ENCODE results near the gene FTHL17.

The FTHL17 gene

DNA sequence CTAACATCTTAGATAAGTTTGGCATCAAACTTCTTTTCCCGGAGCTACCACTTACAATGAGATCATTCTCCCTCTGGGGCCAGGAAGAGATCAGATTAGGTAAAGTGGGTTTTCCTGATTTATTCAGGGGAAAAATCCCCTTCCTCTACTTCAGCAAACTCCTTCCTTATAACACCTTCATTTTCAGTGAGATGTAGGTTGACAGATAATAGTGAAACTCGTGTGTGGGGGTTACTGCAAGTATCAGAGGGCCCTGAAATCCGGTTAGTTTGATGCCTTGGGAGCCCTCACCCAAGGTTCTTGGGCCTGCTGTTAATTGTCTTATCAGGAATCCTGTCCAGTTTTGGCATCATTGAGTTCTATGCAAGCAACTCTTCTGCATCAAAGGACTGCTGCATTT lies 10.8 kb downstream of the FTHL17 start:
- Histone ChIP-seq H3K36me3 (replicated peaks in 1 of 2; ENCODE audit: control insufficient read depth in 2 of 2, insufficient read depth in 2 of 2, low read length in 2 of 2) (no peaks in the 10 kb centered on the region), H3K9me3 (replicated peaks in 1 of 2; ENCODE audit: control insufficient read depth in 2 of 2, insufficient read depth in 1 of 2, low read depth in 1 of 2, low read length in 2 of 2) (no peaks in the 10 kb centered on the region), H2AK5ac (ENCODE audit: low read depth, low read length) (no peak overlapping the region), H3K14ac (ENCODE audit: low read length) (no peak overlapping the region), H3K27ac (replicated peaks; ENCODE audit: low read length) (no peak overlapping the region), H2BK5ac (ENCODE audit: low read length) (no peak overlapping the region), H2BK15ac (ENCODE audit: low read length) (no peak overlapping the region), H2BK12ac (ENCODE audit: low read length) (no peak overlapping the region), H3K23ac (ENCODE audit: low read depth, low read length, poor library complexity) (no peak overlapping the region), H3K4me3 (ENCODE audit: low read length in 2 of 2) (no peak overlapping the region), H4K8ac (ENCODE audit: low read depth, low read length) (no peak overlapping the region), H4K91ac (ENCODE audit: low read depth, low read length, poor library complexity) (no peak overlapping the region), H2AFZ (ENCODE audit: low read length) (no peak overlapping the region), H3K79me1 (ENCODE audit: low read depth, low read length) (no peaks in the 10 kb centered on the region), H3K27me3 (ENCODE audit: control insufficient read depth in 3 of 3, insufficient read depth in 3 of 3, low read depth in 1 of 3, low read length in 3 of 3) (peaks cover 0 to 3% (median 0%) of the 10 kb centered on the region in 3 experiments), H3K18ac (ENCODE audit: low read length) (no peak overlapping the region), H3K9ac (ENCODE audit: low read depth, low read length, poor library complexity) (no peak overlapping the region), H3K4ac (ENCODE audit: low read length) (no peak overlapping the region), H2BK120ac (ENCODE audit: low read depth, low read length) (no peak overlapping the region), H3K4me1 (ENCODE audit: control insufficient read depth in 2 of 2, insufficient read depth in 1 of 2, low read depth in 1 of 2, low read length in 2 of 2) (no peaks in the 10 kb centered on the region), H3K4me2 (ENCODE audit: insufficient read depth, low read length, poor library complexity, severe bottlenecking) (no peak overlapping the region)
- no peak for DNase-seq (ENCODE audit: low spot score)
- no CpG with 5 or more reads among the region's 3 CpGs for WGBS, 2 donors (ENCODE audit: extremely low coverage in 2 of 2, insufficient read length in 2 of 2, insufficient replicate concordance in 1 of 2)

DNA sequence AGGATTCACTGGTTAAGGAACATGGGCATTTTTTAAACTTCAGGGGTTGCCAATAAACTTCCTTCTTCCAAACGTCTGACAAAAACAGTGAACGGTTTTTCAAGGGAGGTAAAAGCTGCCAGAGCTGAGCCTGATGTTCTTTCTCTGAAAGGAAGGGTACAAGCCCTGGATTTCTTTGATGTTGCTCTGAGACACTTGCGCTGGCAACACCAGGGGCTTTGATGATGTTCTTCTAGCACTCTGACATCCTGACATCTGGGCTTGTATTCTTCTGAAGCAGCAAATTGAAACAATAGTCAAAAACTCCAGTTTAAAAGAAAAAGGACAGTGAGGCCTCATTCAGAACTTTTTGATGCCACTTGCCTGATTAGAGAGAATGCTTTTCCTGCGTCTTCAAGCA lies 11.8 kb downstream of the FTHL17 start:
- no peak overlapping the region for H2BK5ac ChIP-seq (ENCODE audit: low read length)
- no CpG with 5 or more reads among the region's 4 CpGs for WGBS, 2 donors (ENCODE audit: extremely low coverage in 2 of 2, insufficient read length in 2 of 2, insufficient replicate concordance in 1 of 2)

DNA sequence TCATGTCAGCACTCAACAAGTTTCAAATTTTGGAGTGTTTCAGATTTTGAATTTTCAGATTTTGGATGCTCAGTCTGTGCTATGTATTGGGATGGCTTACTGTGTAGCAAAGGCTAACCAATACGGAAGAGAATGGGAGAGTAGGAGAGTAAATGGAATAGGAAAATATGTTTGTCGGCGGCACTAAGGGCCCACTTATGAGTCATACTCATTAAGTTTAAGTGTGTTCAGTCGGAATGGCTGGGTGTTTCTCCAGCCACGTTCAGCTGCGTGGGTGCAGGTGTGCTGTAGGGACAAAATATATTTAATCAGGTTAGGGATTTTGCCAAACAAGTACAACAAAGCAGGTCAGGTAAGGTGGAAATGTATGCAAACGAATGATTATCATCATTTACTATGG lies 13.6 kb downstream of the FTHL17 start:
- no peaks in the 10 kb centered on the region for H3K36me3 ChIP-seq (replicated peaks in 1 of 2; ENCODE audit: control insufficient read depth in 2 of 2, insufficient read depth in 2 of 2, low read length in 2 of 2)
- no peak overlapping the region for H2BK12ac ChIP-seq (ENCODE audit: low read length)
- no peak overlapping the region for H3K9ac ChIP-seq (ENCODE audit: low read depth, low read length, poor library complexity)
- H2BK120ac ChIP-seq (ENCODE audit: low read depth, low read length) = no peak overlapping the region
- H2AK5ac ChIP-seq (ENCODE audit: low read depth, low read length) = no peak overlapping the region
- H3K14ac ChIP-seq (ENCODE audit: low read length) = no peak overlapping the region
- H3K18ac ChIP-seq (ENCODE audit: low read length) = no peak overlapping the region
- H3K27ac ChIP-seq (replicated peaks; ENCODE audit: low read length) = no peak overlapping the region
- DNase-seq (ENCODE audit: low spot score) = no peak
- no peak overlapping the region for H4K91ac ChIP-seq (ENCODE audit: low read depth, low read length, poor library complexity)
- no peaks in the 10 kb centered on the region for H3K9me3 ChIP-seq (replicated peaks in 1 of 2; ENCODE audit: control insufficient read depth in 2 of 2, insufficient read depth in 1 of 2, low read depth in 1 of 2, low read length in 2 of 2)
- no peak overlapping the region for H4K8ac ChIP-seq (ENCODE audit: low read depth, low read length)
- no peaks in the 10 kb centered on the region for H3K4me1 ChIP-seq (ENCODE audit: control insufficient read depth in 2 of 2, insufficient read depth in 1 of 2, low read depth in 1 of 2, low read length in 2 of 2)
- H3K79me1 ChIP-seq (ENCODE audit: low read depth, low read length) = no peaks in the 10 kb centered on the region
- no peak overlapping the region for H3K23ac ChIP-seq (ENCODE audit: low read depth, low read length, poor library complexity)
- peaks cover 0 to 3% (median 0%) of the 10 kb centered on the region in 3 experiments for H3K27me3 ChIP-seq (ENCODE audit: control insufficient read depth in 3 of 3, insufficient read depth in 3 of 3, low read depth in 1 of 3, low read length in 3 of 3)
- no CpG with 5 or more reads among the region's 7 CpGs for WGBS, 2 donors (ENCODE audit: extremely low coverage in 2 of 2, insufficient read length in 2 of 2, insufficient replicate concordance in 1 of 2)
- no peak overlapping the region for H3K4me2 ChIP-seq (ENCODE audit: insufficient read depth, low read length, poor library complexity, severe bottlenecking)
- H3K4me3 ChIP-seq (ENCODE audit: low read length in 2 of 2) = no peak overlapping the region
- no peak overlapping the region for H2AFZ ChIP-seq (ENCODE audit: low read length)
- H2BK5ac ChIP-seq (ENCODE audit: low read length) = no peak overlapping the region
- H3K4ac ChIP-seq (ENCODE audit: low read length) = no peak overlapping the region
- H2BK15ac ChIP-seq (ENCODE audit: low read length) = no peak overlapping the region

More for the DNA sequence above, 11.8 kb downstream of the FTHL17 start:
- no peak overlapping the region for H4K8ac ChIP-seq (ENCODE audit: low read depth, low read length)
- H2BK120ac ChIP-seq (ENCODE audit: low read depth, low read length) = no peak overlapping the region
- no peak overlapping the region for H3K9ac ChIP-seq (ENCODE audit: low read depth, low read length, poor library complexity)
- no peak overlapping the region for H2AFZ ChIP-seq (ENCODE audit: low read length)
- H3K4me2 ChIP-seq (ENCODE audit: insufficient read depth, low read length, poor library complexity, severe bottlenecking) = no peak overlapping the region
- H3K27me3 ChIP-seq (ENCODE audit: control insufficient read depth in 3 of 3, insufficient read depth in 3 of 3, low read depth in 1 of 3, low read length in 3 of 3) = peaks cover 0 to 3% (median 0%) of the 10 kb centered on the region in 3 experiments
- H3K9me3 ChIP-seq (replicated peaks in 1 of 2; ENCODE audit: control insufficient read depth in 2 of 2, insufficient read depth in 1 of 2, low read depth in 1 of 2, low read length in 2 of 2) = no peaks in the 10 kb centered on the region
- no peak overlapping the region for H3K14ac ChIP-seq (ENCODE audit: low read length)
- H3K27ac ChIP-seq (replicated peaks; ENCODE audit: low read length) = no peak overlapping the region
- H2BK12ac ChIP-seq (ENCODE audit: low read length) = no peak overlapping the region
- H3K4me1 ChIP-seq (ENCODE audit: control insufficient read depth in 2 of 2, insufficient read depth in 1 of 2, low read depth in 1 of 2, low read length in 2 of 2) = no peaks in the 10 kb centered on the region
- no peak for DNase-seq (ENCODE audit: low spot score)
- no peaks in the 10 kb centered on the region for H3K36me3 ChIP-seq (replicated peaks in 1 of 2; ENCODE audit: control insufficient read depth in 2 of 2, insufficient read depth in 2 of 2, low read length in 2 of 2)
- no peaks in the 10 kb centered on the region for H3K79me1 ChIP-seq (ENCODE audit: low read depth, low read length)
- H3K4ac ChIP-seq (ENCODE audit: low read length) = no peak overlapping the region
- no peak overlapping the region for H3K23ac ChIP-seq (ENCODE audit: low read depth, low read length, poor library complexity)
- H2BK15ac ChIP-seq (ENCODE audit: low read length) = no peak overlapping the region
- H4K91ac ChIP-seq (ENCODE audit: low read depth, low read length, poor library complexity) = no peak overlapping the region
- no peak overlapping the region for H2AK5ac ChIP-seq (ENCODE audit: low read depth, low read length)
- no peak overlapping the region for H3K18ac ChIP-seq (ENCODE audit: low read length)
- H3K4me3 ChIP-seq (ENCODE audit: low read length in 2 of 2) = no peak overlapping the region

DNA sequence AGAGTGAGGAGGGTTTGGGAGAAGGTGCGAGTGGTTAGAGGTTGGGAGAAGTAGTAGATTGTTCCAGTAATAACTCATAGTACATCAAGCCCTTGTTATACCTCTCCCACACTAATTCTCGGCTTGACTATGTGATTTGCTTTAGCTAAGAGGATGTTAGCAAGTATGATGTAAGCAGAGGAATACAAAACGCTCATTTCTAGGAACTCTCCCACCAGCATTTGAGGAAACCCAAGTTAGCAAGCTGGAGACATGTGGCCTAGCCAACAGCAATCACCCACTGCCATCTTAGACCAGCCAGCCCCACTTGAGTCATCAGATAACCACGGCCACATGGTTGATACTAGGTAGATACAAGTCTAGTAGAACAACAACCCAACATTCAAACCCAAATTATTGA lies 14.2 kb downstream of the FTHL17 start:
- no peak overlapping the region for H2BK120ac ChIP-seq (ENCODE audit: low read depth, low read length)
- no peaks in the 10 kb centered on the region for H3K9me3 ChIP-seq (replicated peaks in 1 of 2; ENCODE audit: control insufficient read depth in 2 of 2, insufficient read depth in 1 of 2, low read depth in 1 of 2, low read length in 2 of 2)
- H3K27ac ChIP-seq (replicated peaks; ENCODE audit: low read length) = no peak overlapping the region
- no CpG with 5 or more reads among the region's 4 CpGs for WGBS, 2 donors (ENCODE audit: extremely low coverage in 2 of 2, insufficient read length in 2 of 2, insufficient replicate concordance in 1 of 2)
- no peak overlapping the region for H4K91ac ChIP-seq (ENCODE audit: low read depth, low read length, poor library complexity)
- H3K4me1 ChIP-seq (ENCODE audit: control insufficient read depth in 2 of 2, insufficient read depth in 1 of 2, low read depth in 1 of 2, low read length in 2 of 2) = no peaks in the 10 kb centered on the region
- no peak overlapping the region for H4K8ac ChIP-seq (ENCODE audit: low read depth, low read length)
- no peaks in the 10 kb centered on the region for H3K36me3 ChIP-seq (replicated peaks in 1 of 2; ENCODE audit: control insufficient read depth in 2 of 2, insufficient read depth in 2 of 2, low read length in 2 of 2)
- no peak overlapping the region for H3K4ac ChIP-seq (ENCODE audit: low read length)
- no peak overlapping the region for H3K18ac ChIP-seq (ENCODE audit: low read length)
- H3K9ac ChIP-seq (ENCODE audit: low read depth, low read length, poor library complexity) = no peak overlapping the region
- peaks cover 0 to 3% (median 0%) of the 10 kb centered on the region in 3 experiments for H3K27me3 ChIP-seq (ENCODE audit: control insufficient read depth in 3 of 3, insufficient read depth in 3 of 3, low read depth in 1 of 3, low read length in 3 of 3)
- H2BK15ac ChIP-seq (ENCODE audit: low read length) = no peak overlapping the region
- H2BK12ac ChIP-seq (ENCODE audit: low read length) = no peak overlapping the region
- H3K14ac ChIP-seq (ENCODE audit: low read length) = no peak overlapping the region
- DNase-seq (ENCODE audit: low spot score) = no peak
- no peak overlapping the region for H3K4me3 ChIP-seq (ENCODE audit: low read length in 2 of 2)
- H3K4me2 ChIP-seq (ENCODE audit: insufficient read depth, low read length, poor library complexity, severe bottlenecking) = no peak overlapping the region
- no peak overlapping the region for H2BK5ac ChIP-seq (ENCODE audit: low read length)
- no peak overlapping the region for H2AK5ac ChIP-seq (ENCODE audit: low read depth, low read length)
- H2AFZ ChIP-seq (ENCODE audit: low read length) = no peak overlapping the region
- no peaks in the 10 kb centered on the region for H3K79me1 ChIP-seq (ENCODE audit: low read depth, low read length)
- no peak overlapping the region for H3K23ac ChIP-seq (ENCODE audit: low read depth, low read length, poor library complexity)
